ENCODE data around the gene GMPPB.
A peak's percentile ranks its signal among the peaks of the same experiment; 100 is the strongest.

The GMPPB gene

DNA sequence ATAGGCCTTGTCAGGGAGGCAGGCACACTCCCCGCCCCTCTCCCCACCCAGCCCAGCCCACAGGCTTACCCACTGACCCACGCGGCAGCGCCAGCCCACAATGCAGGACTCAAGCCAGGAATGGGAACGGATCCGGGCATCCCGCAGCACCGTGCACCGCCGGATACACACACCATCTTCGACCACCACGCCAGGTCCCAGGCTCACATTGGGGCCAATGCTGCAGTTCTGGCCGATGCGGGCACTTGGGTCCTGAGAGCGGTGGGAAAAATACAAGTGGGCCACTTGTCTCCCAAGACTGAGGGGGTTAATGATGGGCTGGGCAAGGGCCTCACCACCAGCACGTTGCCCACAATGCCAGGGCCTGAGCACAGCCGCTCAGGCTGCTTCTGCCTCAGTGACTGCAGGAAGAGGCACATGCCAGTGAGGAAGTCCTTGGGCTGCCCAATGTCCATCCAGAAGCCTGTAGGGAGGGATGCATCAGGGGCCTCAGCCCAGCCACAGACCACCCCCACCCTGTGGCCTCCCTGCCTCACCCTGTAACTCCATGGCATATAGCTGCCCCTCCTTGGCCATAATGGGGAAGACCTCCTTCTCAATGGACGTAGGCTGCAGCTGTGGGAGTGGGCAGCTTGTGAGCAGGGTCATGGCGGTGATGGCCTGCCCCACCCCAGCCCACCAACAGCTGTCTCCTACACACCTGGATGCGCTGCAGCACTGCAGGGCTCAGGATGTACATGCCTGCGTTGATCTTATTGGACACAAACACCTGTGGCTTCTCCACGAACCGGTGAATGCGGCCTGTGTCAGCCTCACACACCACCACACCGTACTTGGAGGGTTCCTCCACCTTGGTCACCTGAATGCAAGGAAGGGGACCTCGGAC is 1.6 kb downstream of the GMPPB start:
- Histone ChIP-seq H3K4me1 (ENCODE audit: insufficient read depth, insufficient read length) (peaks cover 31% of the 10 kb centered on the region), H3K27me3 (ENCODE audit: insufficient read depth, insufficient read length) (no peaks in the 10 kb centered on the region), H3K9me3 (ENCODE audit: insufficient read depth, low read length) (no peaks in the 10 kb centered on the region), H3K36me3 (ENCODE audit: insufficient read depth, insufficient read length, low read length) (peaks cover 79% of the 10 kb centered on the region), H3K9ac (ENCODE audit: insufficient read length, low read depth) (peak overlapping the region; percentile 99), H3K4me3 (ENCODE audit: insufficient read length, low read depth) (peak overlapping the region; percentile 99)
- TF ChIP-seq ZNF274 (IDR thresholded peaks at IDR 0.05; ENCODE audit: low read depth, low read length) (no peak), SUZ12 (IDR thresholded peaks at IDR 0.05; ENCODE audit: extremely low read depth, insufficient read depth, insufficient read length) (no peak), YY1 (IDR thresholded peaks at IDR 0.05; ENCODE audit: insufficient read depth, insufficient read length) (no peak)
- no peak for DNase-seq (ENCODE audit: low read depth, low spot score)

DNA sequence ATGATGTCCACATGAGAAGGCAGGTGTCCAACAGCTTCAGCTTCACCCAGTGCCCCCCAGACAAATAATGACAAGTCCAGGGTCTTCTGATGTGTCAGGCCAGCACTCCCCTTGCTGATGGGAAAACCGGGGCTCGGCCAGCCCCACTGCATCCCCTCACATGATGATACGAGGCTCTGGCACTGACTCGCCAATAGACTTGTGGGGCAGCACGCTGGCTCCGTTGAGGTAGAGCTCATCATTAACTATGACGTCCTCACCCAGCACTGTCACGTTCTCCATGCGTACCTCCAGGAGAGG is 2.2 kb downstream of the GMPPB start:
- no peak overlapping the region for H3K9ac ChIP-seq (ENCODE audit: insufficient read length, low read depth)
- TF ChIP-seq YY1 (IDR thresholded peaks at IDR 0.05; ENCODE audit: insufficient read depth, insufficient read length) (no peak), SUZ12 (IDR thresholded peaks at IDR 0.05; ENCODE audit: extremely low read depth, insufficient read depth, insufficient read length) (no peak), ZNF274 (IDR thresholded peaks at IDR 0.05; ENCODE audit: low read depth, low read length) (no peak)
- no peaks in the 10 kb centered on the region for H3K9me3 ChIP-seq (ENCODE audit: insufficient read depth, low read length)
- no peaks in the 10 kb centered on the region for H3K27me3 ChIP-seq (ENCODE audit: insufficient read depth, insufficient read length)
- H3K36me3 ChIP-seq (ENCODE audit: insufficient read depth, insufficient read length, low read length), result peaks cover 78% of the 10 kb centered on the region
- no peak for DNase-seq (ENCODE audit: low read depth, low spot score)
- no peak overlapping the region for H3K4me3 ChIP-seq (ENCODE audit: insufficient read length, low read depth)
- peaks cover 36% of the 10 kb centered on the region for H3K4me1 ChIP-seq (ENCODE audit: insufficient read depth, insufficient read length)

DNA sequence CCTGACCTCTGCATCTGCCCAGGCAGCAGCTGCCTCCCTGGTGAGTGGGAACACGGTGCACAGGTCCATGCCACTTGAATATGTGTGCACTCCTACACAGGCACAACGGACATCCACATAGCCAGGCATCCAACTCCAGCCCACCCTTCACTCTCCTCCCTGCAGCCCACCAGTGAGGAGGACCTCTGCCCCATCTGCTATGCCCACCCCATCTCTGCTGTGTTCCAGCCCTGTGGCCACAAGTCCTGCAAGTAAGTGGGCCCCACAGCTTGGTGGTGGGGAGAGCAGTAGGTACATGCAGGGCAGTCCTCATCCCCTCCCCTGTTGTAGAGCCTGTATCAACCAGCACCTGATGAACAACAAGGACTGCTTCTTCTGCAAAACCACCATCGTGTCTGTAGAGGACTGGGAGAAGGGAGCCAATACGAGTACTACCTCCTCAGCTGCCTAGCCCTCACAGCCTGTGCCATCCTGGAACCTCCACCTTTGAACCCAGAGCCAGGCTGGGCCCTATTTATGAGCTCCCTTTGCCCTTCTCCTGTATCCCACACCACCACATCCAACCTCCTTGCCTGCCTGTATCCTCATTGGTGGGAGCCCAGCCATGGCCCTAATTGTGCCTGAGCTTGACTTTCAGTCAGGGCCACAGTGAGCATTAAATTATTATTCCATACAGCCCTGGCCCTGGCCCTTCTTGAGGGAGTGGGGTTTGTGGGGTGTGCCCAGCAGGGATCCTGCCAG is 2.7 kb downstream of the GMPPB start:
- Histone ChIP-seq H3K27me3 (ENCODE audit: insufficient read depth, insufficient read length) (no peaks in the 10 kb centered on the region), H3K9me3 (ENCODE audit: insufficient read depth, low read length) (no peaks in the 10 kb centered on the region), H3K9ac (ENCODE audit: insufficient read length, low read depth) (peak overlapping the region; percentile 16), H3K36me3 (ENCODE audit: insufficient read depth, insufficient read length, low read length) (peaks cover 78% of the 10 kb centered on the region), H3K4me1 (ENCODE audit: insufficient read depth, insufficient read length) (peaks cover 36% of the 10 kb centered on the region), H3K4me3 (ENCODE audit: insufficient read length, low read depth) (no peak overlapping the region)
- DNase-seq (ENCODE audit: low read depth, low spot score), result no peak
- TF ChIP-seq ZNF274 (IDR thresholded peaks at IDR 0.05; ENCODE audit: low read depth, low read length) (no peak), SUZ12 (IDR thresholded peaks at IDR 0.05; ENCODE audit: extremely low read depth, insufficient read depth, insufficient read length) (no peak), YY1 (IDR thresholded peaks at IDR 0.05; ENCODE audit: insufficient read depth, insufficient read length) (no peak)

DNA sequence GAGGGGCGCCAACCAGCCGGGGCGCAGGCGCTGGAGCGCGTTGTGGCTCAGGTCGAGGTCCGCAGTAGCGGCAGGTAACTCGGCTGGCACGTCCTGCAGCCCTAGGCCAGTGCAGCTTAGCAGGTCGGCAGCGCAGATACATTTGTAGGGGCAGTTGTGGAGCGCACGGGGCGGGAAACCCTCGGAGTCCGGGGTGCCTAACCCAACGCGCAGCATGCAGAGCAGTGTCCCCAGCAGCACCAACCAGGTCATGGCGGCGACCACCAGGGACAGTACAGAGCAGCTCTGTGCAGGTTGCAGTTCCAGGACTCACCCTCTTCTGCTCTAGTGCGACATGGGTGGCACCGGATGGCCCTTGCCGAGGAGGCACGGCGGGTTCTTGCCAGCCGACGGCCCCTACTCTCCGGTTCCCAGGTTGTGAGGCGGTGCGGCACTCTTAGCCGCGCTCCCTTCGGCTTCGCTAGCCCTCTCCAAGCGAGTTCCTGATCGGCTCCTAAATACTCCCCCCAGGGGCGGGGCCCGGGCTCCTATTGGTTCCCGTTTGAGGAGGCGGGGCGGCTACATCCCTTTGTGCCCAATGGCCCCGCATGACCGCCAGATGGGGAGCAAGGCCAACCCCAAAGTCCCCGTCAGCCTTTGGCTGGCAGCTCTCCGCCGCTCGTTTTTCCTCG is 4.4 kb downstream of the GMPPB start, which contains the start of gene AMIGO3:
TSS of gene AMIGO3 (minus strand) at position 471 of the 671 bp plus-strand sequence. CDS start at position 252, 219 bp downstream.
- H3K27me3 ChIP-seq (ENCODE audit: insufficient read depth, insufficient read length), result no peaks in the 10 kb centered on the region
- H3K36me3 ChIP-seq (ENCODE audit: insufficient read depth, insufficient read length, low read length), result peaks cover 80% of the 10 kb centered on the region
- DNase-seq (ENCODE audit: low read depth, low spot score), result peak; percentile 90
- H3K4me3 ChIP-seq (ENCODE audit: insufficient read length, low read depth), result peak within 1 kb of the TSS; percentile 47
- H3K9ac ChIP-seq (ENCODE audit: insufficient read length, low read depth), result peak within 1 kb of the TSS; percentile 90
- no peaks in the 10 kb centered on the region for H3K9me3 ChIP-seq (ENCODE audit: insufficient read depth, low read length)
- H3K4me1 ChIP-seq (ENCODE audit: insufficient read depth, insufficient read length), result peaks cover 29% of the 10 kb centered on the region
- no peak for TF ChIP-seq SUZ12 (IDR thresholded peaks at IDR 0.05; ENCODE audit: extremely low read depth, insufficient read depth, insufficient read length)
- no peak for TF ChIP-seq YY1 (IDR thresholded peaks at IDR 0.05; ENCODE audit: insufficient read depth, insufficient read length)
- TF ChIP-seq ZNF274 (IDR thresholded peaks at IDR 0.05; ENCODE audit: low read depth, low read length), result no peak

DNA sequence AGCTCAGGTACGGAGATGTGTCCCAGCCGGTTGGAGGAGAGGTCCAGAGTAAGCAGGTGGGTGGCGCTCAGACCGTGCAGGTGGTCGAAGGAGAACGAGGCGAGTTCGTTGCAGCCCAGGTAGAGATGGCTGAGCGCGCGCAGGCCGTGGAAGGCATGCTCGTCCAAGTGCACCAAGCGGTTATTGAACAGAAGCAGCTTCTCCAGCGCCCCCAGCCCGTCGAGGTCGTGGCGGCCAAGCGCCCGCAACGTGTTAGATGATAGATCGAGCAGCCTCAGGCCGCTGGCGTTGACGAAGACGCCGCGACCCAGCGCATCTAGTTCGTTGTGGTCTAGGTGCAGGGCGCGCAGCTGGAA is 4.9 kb downstream of the GMPPB start:
- no peak for DNase-seq (ENCODE audit: low read depth, low spot score)
- peaks cover 29% of the 10 kb centered on the region for H3K4me1 ChIP-seq (ENCODE audit: insufficient read depth, insufficient read length)
- H3K27me3 ChIP-seq (ENCODE audit: insufficient read depth, insufficient read length), result no peaks in the 10 kb centered on the region
- H3K4me3 ChIP-seq (ENCODE audit: insufficient read length, low read depth), result peak overlapping the region; percentile 47
- no peak for TF ChIP-seq ZNF274 (IDR thresholded peaks at IDR 0.05; ENCODE audit: low read depth, low read length)
- TF ChIP-seq SUZ12 (IDR thresholded peaks at IDR 0.05; ENCODE audit: extremely low read depth, insufficient read depth, insufficient read length), result no peak
- TF ChIP-seq YY1 (IDR thresholded peaks at IDR 0.05; ENCODE audit: insufficient read depth, insufficient read length), result no peak
- H3K9me3 ChIP-seq (ENCODE audit: insufficient read depth, low read length), result no peaks in the 10 kb centered on the region
- H3K36me3 ChIP-seq (ENCODE audit: insufficient read depth, insufficient read length, low read length), result peaks cover 85% of the 10 kb centered on the region
- peak overlapping the region; percentile 90 for H3K9ac ChIP-seq (ENCODE audit: insufficient read length, low read depth)

DNA sequence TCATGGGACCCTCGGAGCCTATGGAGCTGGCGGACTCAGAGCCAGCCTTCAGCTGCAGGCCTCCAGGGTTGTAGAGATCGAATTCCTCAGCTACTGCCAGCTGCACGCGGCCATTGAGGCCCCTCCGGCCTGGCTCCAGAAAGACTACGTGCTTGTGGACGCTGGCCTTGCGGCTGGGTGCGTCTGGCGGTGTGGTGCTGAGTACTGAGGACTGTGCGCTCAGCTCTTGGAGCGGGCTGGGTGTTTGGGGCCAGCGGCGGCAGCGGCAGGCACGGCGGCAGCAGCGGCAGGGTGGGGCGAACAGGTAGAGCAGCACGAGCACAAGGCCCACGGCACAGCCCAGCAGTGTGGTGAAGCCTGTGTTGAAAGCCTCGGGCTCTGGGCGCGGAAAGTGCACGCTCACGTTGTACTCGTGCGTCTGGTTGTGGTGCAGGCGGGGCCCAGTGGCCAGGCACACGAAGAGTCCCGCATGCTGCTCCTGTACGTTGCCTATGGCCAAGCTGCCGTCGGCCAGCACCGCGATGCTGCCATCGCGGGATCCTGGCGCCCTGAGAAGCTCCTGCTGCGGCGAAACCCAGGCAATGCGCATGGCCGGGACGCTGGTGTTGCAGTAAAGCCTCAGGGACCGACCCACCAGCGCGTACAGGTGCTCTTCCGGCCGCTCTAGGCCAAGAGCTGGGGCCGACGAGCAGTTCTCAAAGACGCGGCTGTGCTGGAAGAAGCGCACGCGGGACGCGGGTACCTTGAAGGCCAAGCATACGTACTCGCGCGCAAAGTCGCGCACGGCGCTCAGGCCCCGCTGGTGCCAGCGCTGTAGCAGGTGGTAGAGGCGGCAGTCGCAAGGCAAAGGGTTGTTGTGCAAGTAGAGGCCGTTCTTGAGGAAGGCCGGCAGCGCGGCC is 5.5 kb downstream of the GMPPB start:
- Histone ChIP-seq H3K9ac (ENCODE audit: insufficient read length, low read depth) (peak overlapping the region; percentile 90), H3K4me1 (ENCODE audit: insufficient read depth, insufficient read length) (peaks cover 33% of the 10 kb centered on the region), H3K4me3 (ENCODE audit: insufficient read length, low read depth) (no peak overlapping the region), H3K27me3 (ENCODE audit: insufficient read depth, insufficient read length) (no peaks in the 10 kb centered on the region), H3K36me3 (ENCODE audit: insufficient read depth, insufficient read length, low read length) (peaks cover 87% of the 10 kb centered on the region), H3K9me3 (ENCODE audit: insufficient read depth, low read length) (no peaks in the 10 kb centered on the region)
- no peak for DNase-seq (ENCODE audit: low read depth, low spot score)
- TF ChIP-seq ZNF274 (IDR thresholded peaks at IDR 0.05; ENCODE audit: low read depth, low read length) (no peak), YY1 (IDR thresholded peaks at IDR 0.05; ENCODE audit: insufficient read depth, insufficient read length) (no peak), SUZ12 (IDR thresholded peaks at IDR 0.05; ENCODE audit: extremely low read depth, insufficient read depth, insufficient read length) (no peak)
